Transverse colon (tissue), 4 donors: ENCODE measurements around the gene BID. TPM values are rescaled to one million over a fixed set of nuclear protein-coding genes. Genes with fewer than 3 reads are reported as not detected.

ENCODE experiments used
- DNase-seq: peaks from one replicate; pipeline ENCODE4 v3.0.0-alpha.2; 2019
- H3K27ac ChIP-seq, 4 donors: fragments of 200-600 bp; sonication (generic); 2 replicates each; pipeline ENCODE4 v1.5.1; 2016 to 2018; ENCODE audit warnings: inconsistent platforms in 4 of 4
- H3K27me3 ChIP-seq: fragments of 200-600 bp; sonication (generic); 2 replicates; pipeline ENCODE4 v1.5.1; 2017; ENCODE audit warnings: inconsistent platforms
- H3K36me3 ChIP-seq, 4 donors: fragments of 200-600 bp; sonication (generic); 2 replicates each; pipeline ENCODE4 v1.5.1; 2017 to 2019; ENCODE audit warnings: inconsistent platforms in 4 of 4
- H3K4me1 ChIP-seq, 4 donors: fragments of 200-600 bp; sonication (generic); 2 replicates each; pipeline ENCODE4 v1.5.1; 2017 to 2020; ENCODE audit warnings: inconsistent platforms in 4 of 4
- H3K4me3 ChIP-seq, 4 donors: fragments of 200-600 bp; sonication (generic); 1 replicate in 1 of 4; 2 replicates in 3 of 4; pipeline versions ENCODE4 v1.5.1 to v1.6.1; 2017 to 2019; ENCODE audit warnings: inconsistent platforms in 4 of 4
- H3K9me3 ChIP-seq, 2 donors: fragments of 200-600 bp; sonication (generic); 2 replicates each; pipeline ENCODE4 v1.5.1; 2017 to 2019; ENCODE audit warnings: inconsistent platforms in 2 of 2
- CTCF ChIP-seq, 5 experiments: fragments of 200-600 bp in 3 of 5; fragments of 450-650 bp in 2 of 5; sonication (generic) in 3 of 5; IDR thresholded peaks; 1 replicate in 2 of 5; 2 replicates in 3 of 5; pipeline ENCODE4 v1.5.1; 2016 to 2017; ENCODE audit warnings: antibody characterized with exemption in 5 of 5, inconsistent platforms in 3 of 5, mild to moderate bottlenecking in 2 of 5, moderate library complexity in 1 of 5
- EP300 ChIP-seq: sonication (generic); formaldehyde crosslinking; IDR thresholded peaks from one replicate; pipeline ENCODE4 v1.6.1; 2017; ENCODE audit warnings: antibody characterized with exemption, low read depth
- POLR2A ChIP-seq: fragments of 450-650 bp; IDR thresholded peaks from one replicate; pipeline ENCODE4 v1.6.1; 2016; ENCODE audit warnings: antibody characterized with exemption, mild to moderate bottlenecking, moderate library complexity
- POLR2AphosphoS5 ChIP-seq, 3 donors: sonication (generic); formaldehyde crosslinking; IDR thresholded peaks; one replicate each; pipeline ENCODE4 v1.6.1; 2016; ENCODE audit warnings: antibody characterized with exemption in 3 of 3
- WGBS, 2 donors: methylation state at CpG; one replicate each; pipeline ENCODE4 v1.1.5; 2018; ENCODE audit warnings: low coverage in 1 of 2; 5-methylcytosine and 5-hydroxymethylcytosine counted together
- in situ Hi-C, 4 donors: fragments of 200-750 bp; cut with MboI; loops; one replicate each; pipeline versions ENCODE4 v1.15.0 to v1.15.1; 2017; ENCODE audit warnings: low sequenced_read_pairs in 3 of 4, low pct_ligation_motif_present in 1 of 4, low pct_unique_long_range_greater_than_20kb in 1 of 4
- intact Hi-C: fragments of 100-400 bp; cut with DNase I; formaldehyde crosslinking; loops from one replicate; pipeline ENCODE4 v1.15.1; 2023; ENCODE audit warnings: low total_unique reads
- small RNA-seq, 4 donors: library from RNA; depleted of rRNA; stranded (forward); fragments of <200 nt; gene quantifications; one replicate each; pipeline ENCODE3, GENCODE V24; 2016
- total RNA-seq, 4 donors: library from RNA; depleted of rRNA; stranded (reverse); fragments of >200 nt; gene quantifications; one replicate each; pipeline ENCODE4 v1.1.0, GENCODE V29; 2016

BID gene
- total RNA-seq, 4 donors from 2014 or later = 21.1 to 59.5 (median 25.5) TPM

GRCh38 chr22:17694752-17695151, 79.5 kb downstream of the BID start:
- intact Hi-C loops = no loop called here
- H3K27me3 ChIP-seq = no peaks in the 10 kb centered on the region
- no peaks in the 10 kb centered on the region for H3K9me3 ChIP-seq
- H3K27ac ChIP-seq = no peak overlapping the region
- DNase-seq = no peak
- in situ Hi-C loops = no loop called here
- H3K36me3 ChIP-seq = no peaks in the 10 kb centered on the region
- 80 to 95% methylated on average over 1 to 6 of the region's 6 CpGs for WGBS, 2 donors
- no peak overlapping the region for H3K4me3 ChIP-seq
- TF ChIP-seq POLR2A (no peak), POLR2AphosphoS5 (IDR thresholded peaks at IDR 0.05) (no peak), CTCF (IDR thresholded peaks at IDR 0.05) (no peak), EP300 (no peak)
- no peaks in the 10 kb centered on the region for H3K4me1 ChIP-seq

- Histone ChIP-seq H3K4me1 (no peaks in the 10 kb centered on the region), H3K36me3 (no peaks in the 10 kb centered on the region), H3K27ac (no peak overlapping the region), H3K9me3 (no peaks in the 10 kb centered on the region), H3K27me3 (no peaks in the 10 kb centered on the region), H3K4me3 (no peak overlapping the region)
- WGBS, 2 donors = 83 to 100% methylated on average over 2 of the region's 2 CpGs
- TF ChIP-seq POLR2A (no peak), POLR2AphosphoS5 (IDR thresholded peaks at IDR 0.05) (no peak), CTCF (IDR thresholded peaks at IDR 0.05) (no peak), EP300 (no peak)
- in situ Hi-C loops (no loop called here), intact Hi-C loops (no loop called here)
- no peak for DNase-seq
Observed at GRCh38 chr22:17694193-17694592, 80.1 kb downstream of the BID start.

- Histone ChIP-seq H3K36me3 (no peaks in the 10 kb centered on the region), H3K4me1 (no peaks in the 10 kb centered on the region), H3K9me3 (no peaks in the 10 kb centered on the region), H3K4me3 (no peak overlapping the region), H3K27ac (no peak overlapping the region), H3K27me3 (no peaks in the 10 kb centered on the region)
- in situ Hi-C loops (no loop called here), intact Hi-C loops (no loop called here)
- TF ChIP-seq POLR2AphosphoS5 (IDR thresholded peaks at IDR 0.05) (no peak), CTCF (IDR thresholded peaks at IDR 0.05) (no peak), EP300 (no peak), POLR2A (no peak)
- no peak for DNase-seq
- 93 to 94% methylated on average over 4 of the region's 4 CpGs for WGBS, 2 donors
Observed at GRCh38 chr22:17692841-17693240, 81.4 kb downstream of the BID start.

- in situ Hi-C loops = no loop called here
- TF ChIP-seq CTCF (IDR thresholded peaks at IDR 0.05) = no peak
- no peak for TF ChIP-seq POLR2A
- no peak for TF ChIP-seq POLR2AphosphoS5 (IDR thresholded peaks at IDR 0.05)
- no peak for TF ChIP-seq EP300
Observed at GRCh38 chr22:17684245-17684644, 90.0 kb downstream of the BID start.

More at GRCh38 chr22:17684245-17684644, 90.0 kb downstream of the BID start:
- Histone ChIP-seq H3K9me3 (no peaks in the 10 kb centered on the region), H3K27me3 (no peaks in the 10 kb centered on the region), H3K36me3 (peaks cover 0 to 18% (median 0%) of the 10 kb centered on the region in 4 donors), H3K27ac (no peak overlapping the region), H3K4me1 (no peaks in the 10 kb centered on the region), H3K4me3 (no peak overlapping the region)
- DNase-seq = no peak
- intact Hi-C loops = no loop called here
- WGBS, 2 donors = 86 to 89% methylated on average over 1 to 3 of the region's 3 CpGs

Small RNA genes lying within 50 kb of the gene (small RNA-seq; reads per million reads assigned to genes)
- 0 reads per million in 4 donors for gene MIR3198-1

Other genes starting within 250 kb of the BID start
- gene SLC25A18, start 211.0 kb downstream of the BID start, total RNA-seq = 10 to 100 TPM in 1 of 4 donors, 1 to 10 TPM in 2, under 1 TPM in 1; 0.75 to 40.4 (median 1.5) TPM
- gene ATP6V1E1, start 145.7 kb downstream of the BID start, total RNA-seq = 100 to 1,000 TPM; 103 to 142 (median 107) TPM
- 100 to 1,000 TPM in 1 of 4 donors, 10 to 100 TPM in 3; 44.0 to 115 (median 59.6) TPM for gene BCL2L13, start 135.7 kb downstream of the BID start, total RNA-seq